ENCODE results near the gene TOMM34.

GRCh38 chr20:44969300-44969894 lies 9.2 kb upstream of the TOMM34 start:
- TF ChIP-seq POLR2A (IDR thresholded peaks at IDR 0.05), result no peak
- TF ChIP-seq, protein P1, sequence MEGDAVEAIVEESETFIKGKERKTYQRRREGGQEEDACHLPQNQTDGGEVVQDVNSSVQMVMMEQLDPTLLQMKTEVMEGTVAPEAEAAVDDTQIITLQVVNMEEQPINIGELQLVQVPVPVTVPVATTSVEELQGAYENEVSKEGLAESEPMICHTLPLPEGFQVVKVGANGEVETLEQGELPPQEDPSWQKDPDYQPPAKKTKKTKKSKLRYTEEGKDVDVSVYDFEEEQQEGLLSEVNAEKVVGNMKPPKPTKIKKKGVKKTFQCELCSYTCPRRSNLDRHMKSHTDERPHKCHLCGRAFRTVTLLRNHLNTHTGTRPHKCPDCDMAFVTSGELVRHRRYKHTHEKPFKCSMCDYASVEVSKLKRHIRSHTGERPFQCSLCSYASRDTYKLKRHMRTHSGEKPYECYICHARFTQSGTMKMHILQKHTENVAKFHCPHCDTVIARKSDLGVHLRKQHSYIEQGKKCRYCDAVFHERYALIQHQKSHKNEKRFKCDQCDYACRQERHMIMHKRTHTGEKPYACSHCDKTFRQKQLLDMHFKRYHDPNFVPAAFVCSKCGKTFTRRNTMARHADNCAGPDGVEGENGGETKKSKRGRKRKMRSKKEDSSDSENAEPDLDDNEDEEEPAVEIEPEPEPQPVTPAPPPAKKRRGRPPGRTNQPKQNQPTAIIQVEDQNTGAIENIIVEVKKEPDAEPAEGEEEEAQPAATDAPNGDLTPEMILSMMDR (IDR thresholded peaks at IDR 0.05), result no peak
